Measurements from ENCODE around the gene MAS1L.
"Not testable (repeated sequence)": the region's sequence is repeated elsewhere in the genome, so short reads cannot be mapped to it uniquely, and the experiment has no call there.

The MAS1L gene

GRCh38 chr6:29465279-29465678 lies 22.5 kb downstream of the MAS1L start:
- no peak for DNase-seq (ENCODE audit: extremely low spot score)
- POLR2A ChIA-PET, result no interaction called here
- CTCF ChIA-PET, result no interaction called here
- TF ChIP-seq CTCF (IDR thresholded peaks at IDR 0.05; ENCODE audit: control extremely low read depth, extremely low read depth, low read depth, missing control alignments), result no peak

- ChIA-PET POLR2A (no interaction called here), CTCF (no interaction called here)
- no peak for DNase-seq (ENCODE audit: extremely low spot score)
- TF ChIP-seq CTCF (IDR thresholded peaks at IDR 0.05; ENCODE audit: control extremely low read depth, extremely low read depth, low read depth, missing control alignments), result no peak
These were observed 25.7 kb downstream of the MAS1L start for GRCh38 chr6:29462022-29462421.

GRCh38 chr6:29461021-29461814 lies 26.5 kb downstream of the MAS1L start:
- TF ChIP-seq CTCF (IDR thresholded peaks at IDR 0.05; ENCODE audit: control extremely low read depth, extremely low read depth, low read depth, missing control alignments), result no peak
- CTCF ChIA-PET, result no interaction called here
- POLR2A ChIA-PET, result no interaction called here
- DNase-seq (ENCODE audit: extremely low spot score), result no peak

GRCh38 chr6:29456971-29457370 lies 30.8 kb downstream of the MAS1L start, which contains the start of the genes OR11A1 and OR2H1:
OR11A1 (minus strand) TSS chr6:29457071; CDS start chr6:29427641, 29,430 bp downstream.
OR2H1 (plus strand) TSS chr6:29457155; CDS start chr6:29461770, 4,615 bp downstream.
- ChIA-PET POLR2A (no interaction called here), CTCF (no interaction called here)
- DNase-seq (ENCODE audit: extremely low spot score), result no peak
- TF ChIP-seq CTCF (IDR thresholded peaks at IDR 0.05; ENCODE audit: control extremely low read depth, extremely low read depth, low read depth, missing control alignments), result no peak

- no peak for DNase-seq (ENCODE audit: extremely low spot score)
- CTCF ChIA-PET, result no interaction called here
- POLR2A ChIA-PET, result no interaction called here
- TF ChIP-seq CTCF (IDR thresholded peaks at IDR 0.05; ENCODE audit: control extremely low read depth, extremely low read depth, low read depth, missing control alignments), result no peak
These were observed 36.1 kb downstream of the MAS1L start for GRCh38 chr6:29451471-29452193.

GRCh38 chr6:29447670-29448069 lies 40.1 kb downstream of the MAS1L start:
- CTCF ChIA-PET, result no interaction called here
- POLR2A ChIA-PET, result no interaction called here
- no peak for DNase-seq (ENCODE audit: extremely low spot score)
- no peak for TF ChIP-seq CTCF (IDR thresholded peaks at IDR 0.05; ENCODE audit: control extremely low read depth, extremely low read depth, low read depth, missing control alignments)

GRCh38 chr6:29444031-29444430 lies 43.7 kb downstream of the MAS1L start:
- CTCF ChIA-PET, result not testable (repeated sequence)

More at GRCh38 chr6:29444031-29444430, 43.7 kb downstream of the MAS1L start:
- DNase-seq (ENCODE audit: extremely low spot score); POLR2A ChIA-PET: not testable (repeated sequence)
